ENCODE data around the gene DTWD2. TPM values are rescaled to one million over a fixed set of nuclear protein-coding genes. Genes with fewer than 3 reads are reported as not detected.
A peak's percentile ranks its signal among the peaks of the same experiment; 100 is the strongest.
"Not testable (repeated sequence)": the region's sequence is repeated elsewhere in the genome, so short reads cannot be mapped to it uniquely, and the experiment has no call there.

The DTWD2 gene
- total RNA-seq, 1 donor: 10.8 TPM

DNA sequence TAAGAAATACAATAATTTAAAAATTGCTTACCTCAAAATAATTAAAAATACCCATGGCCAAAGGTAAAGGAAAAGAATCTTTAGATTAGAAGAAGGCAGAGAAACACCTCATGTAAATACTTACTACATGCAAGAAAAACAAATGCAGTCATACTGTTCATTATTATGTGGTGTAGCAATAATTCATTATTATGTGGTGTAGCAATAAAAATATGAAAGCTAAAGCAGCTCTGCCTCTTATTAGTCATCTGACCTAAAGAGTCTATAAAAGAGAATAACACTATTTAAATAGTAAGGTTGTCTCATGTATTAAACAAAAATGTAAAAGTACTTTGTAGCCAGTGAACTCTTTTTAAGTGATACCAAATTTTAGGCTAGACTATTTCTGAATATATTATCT lies 6.6 kb downstream of the DTWD2 start:
- H3K4me3 ChIP-seq (ENCODE audit: low read depth, low read length): no peak overlapping the region
- peak; percentile 13 for DNase-seq (ENCODE audit: low read depth)
- TF ChIP-seq, protein P1, sequence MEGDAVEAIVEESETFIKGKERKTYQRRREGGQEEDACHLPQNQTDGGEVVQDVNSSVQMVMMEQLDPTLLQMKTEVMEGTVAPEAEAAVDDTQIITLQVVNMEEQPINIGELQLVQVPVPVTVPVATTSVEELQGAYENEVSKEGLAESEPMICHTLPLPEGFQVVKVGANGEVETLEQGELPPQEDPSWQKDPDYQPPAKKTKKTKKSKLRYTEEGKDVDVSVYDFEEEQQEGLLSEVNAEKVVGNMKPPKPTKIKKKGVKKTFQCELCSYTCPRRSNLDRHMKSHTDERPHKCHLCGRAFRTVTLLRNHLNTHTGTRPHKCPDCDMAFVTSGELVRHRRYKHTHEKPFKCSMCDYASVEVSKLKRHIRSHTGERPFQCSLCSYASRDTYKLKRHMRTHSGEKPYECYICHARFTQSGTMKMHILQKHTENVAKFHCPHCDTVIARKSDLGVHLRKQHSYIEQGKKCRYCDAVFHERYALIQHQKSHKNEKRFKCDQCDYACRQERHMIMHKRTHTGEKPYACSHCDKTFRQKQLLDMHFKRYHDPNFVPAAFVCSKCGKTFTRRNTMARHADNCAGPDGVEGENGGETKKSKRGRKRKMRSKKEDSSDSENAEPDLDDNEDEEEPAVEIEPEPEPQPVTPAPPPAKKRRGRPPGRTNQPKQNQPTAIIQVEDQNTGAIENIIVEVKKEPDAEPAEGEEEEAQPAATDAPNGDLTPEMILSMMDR (IDR thresholded peaks at IDR 0.05; ENCODE audit: insufficient read depth, low read depth, low read length): no peak

DNA sequence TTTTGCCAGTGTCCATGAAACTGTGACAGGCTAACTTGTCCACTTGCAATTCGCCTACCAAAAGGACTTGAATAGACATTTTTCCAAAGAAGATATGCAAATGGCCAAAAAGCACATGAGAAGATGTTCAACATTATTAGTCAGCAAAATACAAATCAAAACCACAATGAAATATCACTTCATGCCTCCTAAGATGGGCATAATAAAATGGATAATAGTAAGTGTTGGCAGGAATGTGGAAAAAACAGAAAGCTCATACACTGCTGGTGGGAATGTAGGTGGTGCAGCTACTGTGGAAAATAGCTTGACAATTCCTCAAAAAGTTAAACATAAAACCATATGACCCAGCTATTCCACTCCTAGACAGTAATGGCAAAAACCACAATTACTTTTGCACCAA lies 7.9 kb downstream of the DTWD2 start:
- TF ChIP-seq, protein P1 (IDR thresholded peaks at IDR 0.05; ENCODE audit: insufficient read depth, low read depth, low read length): no peak
- DNase-seq (ENCODE audit: low read depth): no peak
- H3K4me3 ChIP-seq (ENCODE audit: low read depth, low read length): no peak overlapping the region

DNA sequence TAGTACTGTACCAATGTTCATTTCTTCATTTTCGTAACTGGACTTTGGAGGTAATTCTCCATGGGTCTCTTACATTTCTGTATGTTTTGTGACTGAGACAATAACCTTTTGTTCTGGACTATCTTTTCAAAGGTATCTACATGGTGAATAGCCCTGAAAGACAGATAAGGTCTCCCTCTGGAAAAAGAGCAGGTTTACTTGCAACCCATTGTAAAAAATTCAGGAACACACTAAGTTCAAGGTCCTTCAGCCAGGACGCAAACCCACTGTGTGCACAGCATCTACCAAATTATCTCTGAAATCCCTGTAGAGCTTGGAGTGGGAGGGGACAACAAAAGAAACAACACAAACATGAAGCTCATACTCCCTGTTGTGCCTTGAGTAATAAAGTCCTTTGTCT lies 8.3 kb downstream of the DTWD2 start:
- H3K4me3 ChIP-seq (ENCODE audit: low read depth, low read length): no peak overlapping the region
- TF ChIP-seq, protein P1 (IDR thresholded peaks at IDR 0.05; ENCODE audit: insufficient read depth, low read depth, low read length): no peak
- DNase-seq (ENCODE audit: low read depth): no peak

DNA sequence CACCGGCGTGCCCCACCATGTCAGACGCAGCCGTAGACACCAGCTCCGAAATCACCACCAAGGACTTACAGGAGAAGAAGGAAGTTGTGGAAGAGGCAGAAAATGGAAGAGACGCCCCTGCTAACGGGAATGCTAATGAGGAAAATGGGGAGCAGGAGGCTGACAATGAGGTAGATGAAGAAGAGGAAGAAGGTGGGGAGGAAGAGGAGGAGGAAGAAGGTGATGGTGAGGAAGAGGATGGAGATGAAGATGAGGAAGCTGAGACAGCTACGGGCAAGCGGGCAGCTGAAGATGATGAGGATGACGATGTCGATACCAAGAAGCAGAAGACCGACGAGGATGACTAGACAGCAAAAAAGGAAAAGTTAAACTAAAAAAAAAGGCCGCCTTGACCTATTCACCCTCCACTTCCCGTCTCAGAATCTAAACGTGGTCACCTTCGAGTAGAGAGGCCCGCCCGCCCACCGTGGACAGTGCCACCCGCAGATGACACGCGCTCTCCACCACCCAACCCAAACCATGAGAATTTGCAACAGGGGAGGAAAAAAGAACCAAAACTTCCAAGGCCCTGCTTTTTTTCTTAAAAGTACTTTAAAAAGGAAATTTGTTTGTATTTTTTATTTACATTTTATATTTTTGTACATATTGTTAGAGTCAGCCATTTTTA lies 14.4 kb downstream of the DTWD2 start:
- not testable (repeated sequence) for H3K4me3 ChIP-seq (ENCODE audit: low read depth, low read length); DNase-seq (ENCODE audit: low read depth)

DNA sequence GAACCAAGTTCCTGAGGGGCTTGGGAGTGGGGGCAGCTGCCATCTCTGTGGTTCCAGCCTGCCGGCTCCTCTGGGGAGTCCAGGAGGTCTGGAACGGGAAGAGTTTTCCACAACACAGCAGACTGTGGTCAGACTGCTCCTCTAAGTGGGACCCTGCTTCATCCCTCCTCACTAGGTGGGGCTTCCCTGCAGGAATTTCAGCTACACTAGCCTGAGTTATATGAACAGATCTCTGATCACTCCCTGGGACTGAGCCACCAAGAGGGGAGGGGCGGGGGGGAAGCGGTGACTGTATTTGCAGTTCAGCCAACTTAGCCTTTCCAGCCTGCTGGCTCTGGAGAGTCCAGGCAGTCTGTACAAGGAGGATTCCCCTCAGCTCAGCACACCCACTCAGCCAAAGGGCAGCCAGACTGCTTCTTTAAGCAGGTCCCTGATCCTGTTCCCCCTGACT lies 19.4 kb downstream of the DTWD2 start:
- TF ChIP-seq, protein P1 (IDR thresholded peaks at IDR 0.05; ENCODE audit: insufficient read depth, low read depth, low read length): no peak
- DNase-seq (ENCODE audit: low read depth): no peak
- no peak overlapping the region for H3K4me3 ChIP-seq (ENCODE audit: low read depth, low read length)

DNA sequence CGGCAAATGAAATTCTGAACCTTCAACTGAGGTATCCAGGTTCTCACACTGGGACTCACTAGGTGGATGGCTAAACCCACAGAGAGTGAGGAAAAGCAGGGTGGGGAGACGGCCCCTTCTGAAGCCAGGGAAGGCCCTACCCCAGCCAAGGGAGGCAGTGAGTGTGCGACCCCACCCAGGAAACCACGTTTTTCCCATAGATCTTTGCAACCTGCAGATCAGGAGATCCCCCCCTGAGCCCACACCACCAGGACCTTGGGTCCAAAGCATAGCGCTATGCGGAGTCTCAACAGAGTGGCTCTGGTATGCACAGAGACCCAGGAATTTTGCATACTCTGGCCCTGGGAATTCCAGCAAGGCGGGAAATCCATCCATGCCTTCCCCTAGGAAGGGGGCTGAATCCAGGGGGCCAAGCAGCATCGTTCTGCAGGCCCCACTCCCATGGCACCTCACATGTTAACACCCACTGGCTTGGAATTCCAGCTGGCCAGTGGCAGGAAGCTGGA lies 19.9 kb downstream of the DTWD2 start:
- DNase-seq (ENCODE audit: low read depth): no peak
- H3K4me3 ChIP-seq (ENCODE audit: low read depth, low read length): no peak overlapping the region
- TF ChIP-seq, protein P1 (IDR thresholded peaks at IDR 0.05; ENCODE audit: insufficient read depth, low read depth, low read length): no peak

DNA sequence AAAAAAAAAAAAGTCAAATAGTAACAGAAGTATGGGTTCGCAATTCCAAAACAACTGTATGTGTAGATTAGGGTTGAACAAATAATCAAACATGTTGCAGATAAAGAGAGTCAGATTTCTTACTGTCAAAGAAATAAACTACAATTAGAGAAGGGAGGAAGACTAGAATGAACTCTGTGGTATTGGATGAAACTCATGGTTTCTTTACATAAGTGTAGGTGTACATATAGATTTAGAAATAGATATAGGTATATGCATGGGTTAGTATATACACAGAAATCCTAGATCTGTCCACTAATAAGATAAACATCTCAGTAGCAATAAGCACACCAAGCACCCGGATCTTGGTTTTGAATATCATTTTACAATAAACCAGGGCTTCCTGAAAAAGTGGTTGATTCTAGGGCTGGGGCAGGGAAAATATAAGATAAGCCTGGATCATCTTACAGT lies 21.3 kb downstream of the DTWD2 start:
- no peak for DNase-seq (ENCODE audit: low read depth)
- TF ChIP-seq, protein P1 (IDR thresholded peaks at IDR 0.05; ENCODE audit: insufficient read depth, low read depth, low read length): no peak
- no peak overlapping the region for H3K4me3 ChIP-seq (ENCODE audit: low read depth, low read length)

Data from fibroblast of villous mesenchyme (primary cell).